Measurements from ENCODE around the gene SCGB3A1.

Gene SCGB3A1

GRCh38 chr5:180583738-180584137 is 7.6 kb downstream of the SCGB3A1 start:
- no peak for DNase-seq

DNA sequence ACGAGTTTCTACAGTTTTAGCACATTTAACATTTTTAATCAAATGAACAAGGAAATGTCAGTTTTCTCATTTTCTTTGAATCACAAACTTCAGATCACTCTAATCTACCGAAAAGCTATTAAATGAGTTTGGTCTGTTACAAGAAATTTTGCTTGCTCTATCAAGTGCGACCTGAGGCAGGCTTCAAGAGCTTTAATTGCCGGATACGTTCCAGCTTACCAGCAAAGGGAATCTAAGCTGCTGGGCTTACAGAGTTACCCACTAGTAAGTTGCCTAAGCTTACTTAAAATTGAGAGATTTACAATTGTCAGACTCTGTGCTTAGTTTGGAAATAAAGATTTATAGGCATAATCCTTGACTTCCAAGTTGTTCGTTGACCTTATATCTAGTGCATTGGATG is 10.6 kb downstream of the SCGB3A1 start:
- no peak for DNase-seq

DNA sequence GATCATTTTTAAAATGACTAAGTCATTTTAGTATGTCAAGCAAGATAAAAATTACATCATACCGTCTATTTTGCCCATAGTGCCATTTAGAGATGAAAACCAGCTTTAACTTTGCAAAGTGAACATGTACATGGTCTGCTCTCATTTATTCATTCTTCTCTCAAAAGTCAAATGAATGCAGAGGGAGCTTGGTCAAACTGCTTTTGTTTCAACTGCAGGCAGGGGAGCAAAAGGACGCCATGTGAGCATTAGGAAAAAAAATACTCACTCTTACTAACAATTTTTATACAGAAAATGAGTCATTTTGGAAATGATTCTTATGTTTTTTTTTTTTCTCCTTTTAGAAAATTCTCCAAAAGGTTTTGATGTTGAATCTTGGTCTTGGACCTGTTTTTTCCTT is 15.7 kb downstream of the SCGB3A1 start:
- DNase-seq, result no peak

DNA sequence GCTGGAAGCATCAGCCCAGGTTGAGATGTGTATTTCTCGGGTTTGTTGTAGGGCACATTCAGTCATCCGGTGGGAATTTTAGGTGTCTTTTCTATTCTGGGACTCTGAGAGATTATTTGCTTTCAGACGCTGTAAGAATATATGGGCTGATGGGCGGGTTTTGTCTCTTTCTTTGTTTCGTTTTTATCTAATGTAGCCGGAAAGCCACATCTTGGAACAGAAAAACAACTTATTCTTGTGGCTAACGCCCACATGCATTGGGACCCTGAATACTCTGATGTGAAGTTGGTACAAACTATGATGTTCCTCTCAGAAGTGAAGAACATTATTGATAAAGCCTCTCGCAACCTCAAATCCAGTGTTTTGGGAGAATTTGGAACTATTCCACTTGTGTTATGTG is 22.4 kb downstream of the SCGB3A1 start:
- DNase-seq, result no peak

DNA sequence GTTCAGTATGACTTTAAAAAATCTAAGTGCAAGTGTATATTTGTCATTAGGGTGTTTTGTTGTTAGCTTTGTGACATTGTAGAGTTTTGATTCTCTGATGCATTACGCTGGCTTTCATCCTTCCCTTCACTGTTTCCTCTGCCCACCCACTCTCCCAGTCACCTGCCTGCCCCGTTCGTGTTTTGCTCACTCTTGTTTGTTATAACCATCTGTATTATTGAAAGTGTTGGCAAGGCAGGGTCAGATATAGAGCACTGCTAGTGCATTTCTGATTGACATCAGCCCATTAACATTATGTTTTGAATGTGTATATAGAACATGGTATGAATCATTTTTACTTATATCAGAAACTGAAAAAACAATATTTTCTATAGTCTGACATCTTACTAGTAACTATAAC is 27.3 kb downstream of the SCGB3A1 start:
- DNase-seq, result no peak

DNA sequence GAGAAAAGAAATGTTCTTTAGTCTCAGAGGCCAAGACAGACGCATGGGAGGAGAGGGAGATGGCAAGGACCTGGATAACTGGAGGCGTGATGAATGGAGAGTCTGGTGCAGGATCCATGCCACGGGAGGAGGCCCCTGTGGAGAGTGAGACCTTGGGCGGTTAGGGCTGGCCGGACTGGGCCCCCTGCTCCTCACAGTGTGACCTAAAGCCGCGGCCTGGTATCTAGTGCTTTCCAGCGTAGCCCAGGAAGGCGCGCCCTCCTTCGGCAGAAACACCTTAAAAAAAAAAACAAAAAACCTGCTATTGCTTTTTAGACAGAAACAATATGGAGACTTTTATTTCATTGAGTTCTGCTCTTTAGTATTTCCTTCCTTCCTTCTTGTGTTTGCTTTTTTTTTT is 33.1 kb downstream of the SCGB3A1 start:
- no peak for DNase-seq

DNA sequence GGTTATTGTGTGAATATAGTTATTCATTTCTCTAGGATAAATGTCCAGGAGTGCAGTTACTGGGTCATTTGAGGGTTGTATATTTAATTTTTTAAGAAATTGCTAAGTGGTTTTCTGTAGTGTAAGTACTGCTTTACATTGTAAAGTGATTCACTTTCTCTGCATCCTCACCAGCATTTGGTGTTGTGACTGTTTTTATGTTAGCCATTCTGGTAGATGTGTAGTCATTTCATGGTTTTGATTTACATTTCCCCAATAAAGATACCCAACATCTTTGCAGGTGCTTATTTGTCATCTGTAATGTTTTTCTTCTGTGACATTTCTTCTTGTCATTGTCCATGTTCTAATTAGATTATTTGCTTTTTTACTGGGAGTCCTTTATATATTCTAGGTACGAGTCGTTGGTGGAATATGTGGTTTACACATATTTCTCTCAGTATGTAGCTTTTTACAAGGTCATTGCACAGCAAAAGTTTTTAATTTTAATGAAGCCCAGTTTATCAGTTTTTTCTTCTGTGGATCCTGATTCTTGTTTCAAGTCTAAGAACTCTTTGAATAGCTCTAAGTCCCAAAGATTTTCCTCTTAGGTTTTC is 34.0 kb downstream of the SCGB3A1 start:
- no peak for DNase-seq

DNA sequence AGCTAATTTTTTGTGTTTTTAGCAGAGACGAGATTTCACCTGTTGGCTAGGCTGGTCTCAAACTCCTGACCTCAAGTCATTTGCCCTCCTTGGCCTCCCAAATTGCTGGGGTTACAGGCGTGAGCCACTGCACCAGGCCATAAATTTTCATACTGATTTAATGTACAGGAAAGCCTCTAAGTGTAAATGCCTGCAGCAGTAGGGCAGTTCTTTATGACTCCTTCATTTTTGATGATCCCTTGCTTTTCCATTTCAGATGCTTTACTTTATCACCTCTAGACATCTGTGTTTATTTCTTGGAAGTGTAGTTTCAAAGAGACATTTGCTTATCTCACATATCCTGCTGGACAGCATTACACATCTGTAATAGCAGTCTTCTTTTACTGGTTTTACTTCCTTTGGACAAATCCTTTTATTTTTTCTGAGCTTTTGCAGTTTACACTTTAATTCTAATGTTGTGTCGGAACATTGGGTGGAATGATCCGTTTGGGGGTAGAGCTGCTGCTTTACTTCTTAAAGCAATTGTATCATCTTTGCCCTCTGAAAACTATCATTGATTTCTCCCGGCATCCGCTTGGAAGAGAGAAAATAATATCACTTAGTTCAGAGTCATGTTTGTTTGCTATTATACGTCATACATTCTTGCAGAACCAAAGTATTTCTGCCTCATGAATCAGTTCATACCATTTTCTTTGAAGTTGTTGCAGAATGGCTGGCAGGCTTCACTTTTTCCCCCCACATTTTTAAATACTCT is 36.0 kb downstream of the SCGB3A1 start:
- DNase-seq, result no peak

DNA sequence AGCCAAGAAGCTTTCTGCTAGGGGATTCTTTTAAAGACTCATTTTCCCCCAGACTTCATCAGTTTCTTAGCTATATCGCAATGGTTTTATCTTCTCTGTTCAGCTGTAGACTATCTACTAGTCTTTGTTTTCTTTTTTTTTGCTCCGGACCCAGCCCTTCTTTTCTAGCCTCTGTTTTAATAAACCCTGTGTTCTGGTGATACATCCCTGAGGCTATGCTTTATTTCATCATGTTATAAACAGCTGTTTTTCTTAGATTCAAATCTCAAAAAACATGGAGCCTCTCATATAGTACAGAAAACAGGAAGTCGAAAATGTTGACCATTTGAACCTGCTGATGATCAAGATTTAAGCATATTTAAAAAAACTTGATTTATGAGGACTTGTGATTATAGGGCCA is 37.8 kb downstream of the SCGB3A1 start:
- DNase-seq, result no peak

DNA sequence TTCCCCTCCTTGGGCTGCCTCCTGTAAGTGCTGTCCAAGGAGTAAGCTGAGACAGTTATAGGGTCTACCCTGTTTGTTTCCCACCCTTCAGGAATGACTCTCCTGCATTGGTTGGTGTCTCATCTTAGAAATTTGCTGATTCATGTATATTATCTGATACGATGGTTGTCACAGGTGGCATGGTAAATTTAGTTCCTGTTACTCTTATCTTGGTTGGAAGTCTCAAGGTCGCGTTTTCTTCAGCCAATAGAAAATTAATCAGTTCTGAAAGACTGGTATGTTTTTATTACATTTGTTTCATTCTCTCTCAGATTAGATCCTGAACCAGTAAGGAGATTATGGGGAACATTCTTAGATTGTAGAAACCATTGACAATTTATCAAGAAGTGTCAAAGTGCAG is 42.7 kb downstream of the SCGB3A1 start:
- no peak for DNase-seq

- no peak for DNase-seq
These were observed 46.1 kb downstream of the SCGB3A1 start for GRCh38 chr5:180545248-180545647.

- DNase-seq, result no peak
These were observed 49.6 kb downstream of the SCGB3A1 start for GRCh38 chr5:180541710-180542109.
